H1 (cell line): ENCODE results near the gene WDR48. TPM values are rescaled to one million over a fixed set of nuclear protein-coding genes. Genes with fewer than 3 reads are reported as not detected.

Experiments
- CTCF ChIA-PET: fragments of 300-600 bp; sonication (Branson Sonifier 250); formaldehyde crosslinking; loops from one replicate; lab custom pipeline; 2021; ENCODE audit not compliant: partially characterized antibody; lab: Charles Lee
- POLR2A ChIA-PET: fragments of 300-600 bp; sonication (Branson Sonifier 250); formaldehyde crosslinking; loops from one replicate; lab custom pipeline; 2021; ENCODE audit warnings: inconsistent platforms; ENCODE audit not compliant: partially characterized antibody; lab: Charles Lee
- DNase-seq, 2 experiments: peaks; one replicate each; pipeline versions ENCODE4 v3.0.0 to v3.0.0-alpha.2; 2010 to 2022; ENCODE audit warnings: low spot score in 2 of 2, low read depth in 1 of 2, mixed read lengths in 1 of 2
- FAIRE-seq: peaks from 2 replicates; lab custom pipeline; 2011; peaks lifted over from hg19 to GRCh38; lab: Jason Lieb, UNC
- H2AFZ ChIP-seq: 2 replicates; pipeline ENCODE4 v1.8.1; 2012; ENCODE audit warnings: low read length, inconsistent platforms
- H2AK5ac ChIP-seq: 2 replicates; pipeline ENCODE4 v1.6.1; 2013; ENCODE audit warnings: low read depth, low read length
- H2BK120ac ChIP-seq: replicated peaks from 2 replicates; pipeline ENCODE3; 2013; ENCODE audit warnings: low read depth, low read length, inconsistent platforms
- H2BK12ac ChIP-seq: 2 replicates; pipeline ENCODE4 v1.6.1; 2013; ENCODE audit warnings: low read depth, low read length
- H2BK15ac ChIP-seq: 2 replicates; pipeline ENCODE4 v1.6.1; 2013; ENCODE audit warnings: low read length
- H2BK20ac ChIP-seq: 2 replicates; pipeline ENCODE4 v1.6.1; 2013; ENCODE audit warnings: low read length
- H2BK5ac ChIP-seq: 2 replicates; pipeline ENCODE4 v1.6.1; 2013; ENCODE audit warnings: low read depth, low read length
- H3K14ac ChIP-seq: 2 replicates; pipeline ENCODE4 v1.6.1; 2013; ENCODE audit warnings: inconsistent platforms; ENCODE audit not compliant: insufficient read length
- H3K18ac ChIP-seq: 2 replicates; pipeline ENCODE4 v1.6.1; 2013; ENCODE audit warnings: low read length; ENCODE audit errors: extremely low read depth
- H3K23ac ChIP-seq: 2 replicates; pipeline ENCODE4 v1.6.1; 2013; ENCODE audit warnings: inconsistent platforms; ENCODE audit not compliant: insufficient read length
- H3K23me2 ChIP-seq: 2 replicates; pipeline ENCODE4 v1.6.1; 2013; ENCODE audit warnings: low read depth, low read length
- H3K27ac ChIP-seq: 2 replicates; pipeline ENCODE4 v1.6.1; 2011; ENCODE audit warnings: low read depth, low read length, inconsistent platforms
- H3K27me3 ChIP-seq, 4 experiments: replicated peaks in 1 of 4; 1 replicate in 1 of 4; 2 replicates in 3 of 4; pipeline versions ENCODE4 v1.6.1 to v1.8.1; 2011 to 2013; ENCODE audit warnings: low read length in 3 of 4, mild to moderate bottlenecking in 3 of 4, inconsistent platforms in 2 of 4, mixed read lengths in 2 of 4, moderate library complexity in 1 of 4; ENCODE audit not compliant: control insufficient read depth in 3 of 4, insufficient read depth in 3 of 4; ENCODE audit errors: extremely low read depth in 1 of 4
- H3K36me3 ChIP-seq, 4 experiments: 2 replicates each; pipeline versions ENCODE4 v1.6.1 to v1.8.1; 2011 to 2013; ENCODE audit warnings: mild to moderate bottlenecking in 4 of 4, low read length in 3 of 4, moderate library complexity in 2 of 4, control low read depth in 1 of 4, inconsistent platforms in 1 of 4; ENCODE audit not compliant: insufficient read depth in 4 of 4, control insufficient read depth in 2 of 4
- H3K4ac ChIP-seq: replicated peaks from 2 replicates; pipeline ENCODE3; 2013; ENCODE audit warnings: low read length, low read depth, mixed read lengths, inconsistent platforms; ENCODE audit not compliant: insufficient read length
- H3K4me1 ChIP-seq, 4 experiments: replicated peaks in 1 of 4; 1 replicate in 1 of 4; 2 replicates in 3 of 4; pipeline versions ENCODE4 v1.6.1 to v1.8.1; 2011 to 2013; ENCODE audit warnings: low read length in 3 of 4, inconsistent platforms in 2 of 4, mixed read lengths in 1 of 4; ENCODE audit not compliant: insufficient read depth in 4 of 4, control insufficient read depth in 3 of 4
- H3K4me2 ChIP-seq, 2 experiments: 2 replicates each; pipeline versions ENCODE4 v1.6.1 to v1.8.1; 2011 to 2013; ENCODE audit warnings: low read depth in 2 of 2, low read length in 2 of 2, control low read depth in 1 of 2, inconsistent platforms in 1 of 2, mild to moderate bottlenecking in 1 of 2; ENCODE audit not compliant: insufficient read depth in 1 of 2
- H3K4me3 ChIP-seq, 4 experiments: fragments of 200-600, 300-600 bp in 1 of 4; sonication (generic), shearing (Covaris generic), sonication (Bioruptor Twin) in 1 of 4; 2 replicates each; pipeline versions ENCODE4 v1.5.1 to v1.8.1; 2011 to 2016; ENCODE audit warnings: low read length in 4 of 4, low read depth in 3 of 4, control low read depth in 2 of 4, inconsistent platforms in 2 of 4, mild to moderate bottlenecking in 2 of 4, mixed read lengths in 1 of 4, moderate library complexity in 1 of 4; ENCODE audit not compliant: insufficient read depth in 2 of 4; ENCODE audit errors: extremely low read depth in 1 of 4
- H3K56ac ChIP-seq: replicated peaks from 2 replicates; pipeline ENCODE3; 2013; ENCODE audit warnings: low read depth, mild to moderate bottlenecking, mixed read lengths, low read length, inconsistent platforms; ENCODE audit not compliant: insufficient read length
- H3K79me1 ChIP-seq: 2 replicates; pipeline ENCODE4 v1.6.1; 2013; ENCODE audit warnings: low read depth, low read length, control low read depth
- H3K79me2 ChIP-seq, 2 experiments: 2 replicates each; pipeline versions ENCODE4 v1.6.1 to v1.8.1; 2012 to 2013; ENCODE audit warnings: low read length in 2 of 2, mild to moderate bottlenecking in 2 of 2, inconsistent platforms in 1 of 2; ENCODE audit not compliant: insufficient read depth in 2 of 2, control insufficient read depth in 1 of 2
- H3K9ac ChIP-seq, 4 experiments: replicated peaks in 1 of 4; 1 replicate in 1 of 4; 2 replicates in 3 of 4; pipeline versions ENCODE4 v1.6.1 to v1.8.1; 2011 to 2013; ENCODE audit warnings: low read depth in 3 of 4, low read length in 3 of 4, control low read depth in 2 of 4, mild to moderate bottlenecking in 2 of 4, moderate library complexity in 2 of 4, inconsistent platforms in 1 of 4; ENCODE audit errors: extremely low read depth in 1 of 4
- H3K9me3 ChIP-seq, 2 experiments: 2 replicates each; pipeline versions ENCODE4 v1.6.1 to v1.8.1; 2012 to 2013; ENCODE audit warnings: mild to moderate bottlenecking in 2 of 2, moderate library complexity in 2 of 2, control low read depth in 1 of 2, inconsistent platforms in 1 of 2, low read depth in 1 of 2, low read length in 1 of 2, mixed read lengths in 1 of 2; ENCODE audit not compliant: insufficient read depth in 2 of 2
- H4K20me1 ChIP-seq, 2 experiments: replicated peaks in 1 of 2; 2 replicates each; pipeline versions ENCODE3 to v1.8.1; 2011 to 2013; ENCODE audit warnings: inconsistent platforms in 2 of 2, low read length in 2 of 2, mild to moderate bottlenecking in 1 of 2; ENCODE audit not compliant: insufficient read depth in 2 of 2, control insufficient read depth in 1 of 2
- H4K5ac ChIP-seq: 2 replicates; pipeline ENCODE4 v1.6.1; 2013; ENCODE audit warnings: low read length, low read depth, mixed read lengths, inconsistent platforms; ENCODE audit not compliant: insufficient read length
- H4K8ac ChIP-seq: 2 replicates; pipeline ENCODE4 v1.8.0; 2013; ENCODE audit warnings: mild to moderate bottlenecking, moderate library complexity, low read length, inconsistent platforms; ENCODE audit not compliant: insufficient read depth; ENCODE audit errors: extremely low read depth
- H4K91ac ChIP-seq: replicated peaks from 2 replicates; pipeline ENCODE3; 2013; ENCODE audit warnings: low read length, mixed read lengths, inconsistent platforms; ENCODE audit not compliant: insufficient read length
- BCL11A ChIP-seq, 2 experiments: IDR thresholded peaks; one replicate each; pipeline ENCODE4 v1.6.1; 2011; ENCODE audit warnings: low read depth in 2 of 2, low read length in 2 of 2, mild to moderate bottlenecking in 2 of 2
- CBX5 ChIP-seq: fragments of 300-800, 300-1000 bp; sonication (generic); IDR thresholded peaks from 2 replicates; pipeline ENCODE4 v1.7.1; 2016; ENCODE audit warnings: antibody characterized with exemption, low read length, low read depth
- CREB1 ChIP-seq: IDR thresholded peaks from 2 replicates; pipeline ENCODE4 v1.6.1; 2012; ENCODE audit warnings: inconsistent platforms
- GTF2F1 ChIP-seq: IDR thresholded peaks from 2 replicates; pipeline ENCODE4 v1.6.1; 2012; ENCODE audit warnings: low read depth, low read length, improper control_type of control experiment, borderline replicate concordance
- JUN ChIP-seq: IDR thresholded peaks from 2 replicates; pipeline ENCODE4 v1.6.1; 2011; ENCODE audit warnings: low read depth, mild to moderate bottlenecking, improper control_type of control experiment, low read length
- RAD21 ChIP-seq, 2 experiments: IDR thresholded peaks in 1 of 2; conservative IDR thresholded peaks in 1 of 2; 2 replicates each; pipeline ENCODE4 v1.6.1; 2011; ENCODE audit warnings: low read depth in 2 of 2, low read length in 2 of 2, improper control_type of control experiment in 1 of 2, inconsistent platforms in 1 of 2, mild to moderate bottlenecking in 1 of 2, moderate library complexity in 1 of 2
- WGBS, 2 experiments: shearing (Covaris generic) in 1 of 2; methylation state at CpG; one replicate each; pipeline versions ENCODE4 v1.1.6 to v1.1.7; 2013 to 2015; ENCODE audit warnings: low lambda C conversion rate in 2 of 2, mixed read lengths in 2 of 2, inconsistent platforms in 1 of 2, low coverage in 1 of 2, missing lambda C conversion rate in 1 of 2; ENCODE audit not compliant: insufficient replicate concordance in 2 of 2, insufficient coverage in 1 of 2, insufficient read length in 1 of 2; ENCODE audit errors: extremely low coverage in 1 of 2, missing lambda C conversion rate in 1 of 2; 5-methylcytosine and 5-hydroxymethylcytosine counted together
- polyA plus RNA-seq, 7 experiments: library from polyadenylated mRNA; depleted of rRNA in 3 of 7; stranded (reverse) in 5 of 7; unstranded in 2 of 7; fragments of >200 nt in 5 of 7; fragments of 200-250 nt in 2 of 7; gene quantifications; 1 replicate in 5 of 7; 2 replicates in 1 of 7; 4 replicates in 1 of 7; pipeline versions ENCODE4 v1.2.1 to v1.2.3, GENCODE V29; 2011 to 2013; ENCODE audit warnings: missing spikeins in 2 of 7, mixed read lengths in 2 of 7
- total RNA-seq: library from RNA; stranded (reverse); fragmentation: NEBNext Ultra II Directional; extraction: Animal tissue kit (Norgen Biotek cat#: 25700); gene quantifications from 2 replicates; pipeline ENCODE4 v1.2.1, GENCODE V29; 2021
- TF ChIP-seq, protein P1 (sequence below): IDR thresholded peaks from 2 replicates; pipeline ENCODE4 v1.6.1; 2011; ENCODE audit warnings: low read length, improper control_type of control experiment
- TF ChIP-seq, protein P2 (sequence below): IDR thresholded peaks from 2 replicates; pipeline ENCODE4 v1.6.1; 2012; ENCODE audit warnings: inconsistent platforms

WDR48 gene
- total and polyA plus RNA-seq, 2 of the 8 experiments (the other 6 are each of a cell fraction or from before 2014, with no cell fraction given), result 21.2 to 54.1 TPM

DNA sequence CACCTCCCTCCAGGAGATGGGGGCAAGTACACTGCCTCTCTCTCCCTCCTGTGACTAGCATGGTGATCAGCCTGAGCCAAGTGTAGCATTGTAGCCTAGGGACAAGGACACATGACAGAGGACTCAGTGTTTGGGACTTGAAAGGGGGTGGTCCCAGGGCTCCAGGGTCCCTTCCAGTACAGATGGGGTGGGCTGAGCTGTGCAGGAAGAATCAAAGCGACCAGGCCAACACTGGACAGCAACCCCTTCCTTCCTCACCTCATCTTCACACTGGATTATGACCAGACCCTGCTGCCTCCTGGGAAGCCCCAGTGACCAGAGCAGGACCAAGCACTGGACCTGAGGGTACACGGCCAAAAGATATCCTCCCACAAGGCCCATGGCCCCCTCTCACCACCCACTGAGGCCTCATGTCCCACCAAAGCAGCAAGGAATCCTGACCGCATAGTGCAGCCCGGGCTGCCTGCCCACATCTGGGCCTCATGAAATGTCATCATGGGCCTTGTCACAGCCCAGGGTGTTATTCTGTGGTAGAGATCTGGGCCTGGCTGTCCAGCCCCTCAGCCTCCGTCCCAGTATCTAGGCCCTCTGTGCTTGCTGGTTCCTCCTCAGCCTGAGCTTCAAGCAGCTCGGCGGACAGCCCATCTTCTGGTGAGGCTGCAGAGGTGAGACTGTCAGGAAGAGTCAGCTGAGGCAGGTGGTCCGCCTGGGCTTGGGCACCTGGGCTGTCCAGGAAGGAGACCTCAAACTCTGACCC lies 46.1 kb downstream of the WDR48 start:
- no peak overlapping the region for H2BK15ac ChIP-seq
- H2BK20ac ChIP-seq, result no peak overlapping the region
- no peaks in the 10 kb centered on the region for H3K23me2 ChIP-seq
- H3K23ac ChIP-seq, result no peak overlapping the region
- no peak overlapping the region for H4K91ac ChIP-seq
- no peaks in the 10 kb centered on the region; a peak in 1 of 4 replicates for H3K9me3 ChIP-seq
- no peaks in the 10 kb centered on the region for H3K79me2 ChIP-seq
- peaks cover 18 to 47% (median 39%) of the 10 kb centered on the region in 4 experiments for H3K36me3 ChIP-seq
- no peak overlapping the region for H2AK5ac ChIP-seq
- peak in 1 of 2 experiments; percentile 33 for DNase-seq
- H3K27me3 ChIP-seq, result peaks cover 0 to 2% (median 0%) of the 10 kb centered on the region in 4 experiments; a peak in 1 of 7 replicates
- no peak overlapping the region for H3K9ac ChIP-seq
- H3K79me1 ChIP-seq, result no peaks in the 10 kb centered on the region; the same call in 1 of the 2 replicates
- peaks cover 3% of the 10 kb centered on the region in 2 experiments for H4K20me1 ChIP-seq
- no peak overlapping the region for H3K18ac ChIP-seq
- H3K4me2 ChIP-seq, result no peak overlapping the region
- H4K5ac ChIP-seq, result no peak overlapping the region
- H3K56ac ChIP-seq, result no peak overlapping the region
- no peak overlapping the region for H2BK120ac ChIP-seq
- no peak overlapping the region for H2BK12ac ChIP-seq
- FAIRE-seq, result no peak
- ChIA-PET POLR2A (no interaction called here), CTCF (interaction anchor here (0.6 to 3.2 kb wide), 6 partner anchors 8 to 193 kb away, joined by 3 to 16 read pairs (median 5); no protein-coding TSS in a partner anchor)
- 92% methylated on average over 8 of the region's 8 CpGs; no CpG with 5 or more reads in 1 of the 2 experiments for WGBS, 2 experiments
- H3K27ac ChIP-seq, result no peak overlapping the region
- no peak overlapping the region for H3K14ac ChIP-seq
- H3K4me1 ChIP-seq, result no peaks in the 10 kb centered on the region
- H4K8ac ChIP-seq, result no peak overlapping the region
- H2AFZ ChIP-seq, result no peak overlapping the region
- no peak overlapping the region for H3K4me3 ChIP-seq
- no peak overlapping the region for H3K4ac ChIP-seq
- no peak overlapping the region for H2BK5ac ChIP-seq
- no peak for TF ChIP-seq CREB1
- TF ChIP-seq JUN, result no peak
- TF ChIP-seq CBX5, result no peak
- TF ChIP-seq RAD21 (IDR thresholded peaks at IDR 0.05 in 1 of 2, conservative IDR thresholded peaks at IDR 0.05 in 1 of 2; ENCODE audit: low read depth in 2 of 2, low read length in 2 of 2), result no peak
- no peak for TF ChIP-seq BCL11A (IDR thresholded peaks at IDR 0.05; ENCODE audit: low read depth in 2 of 2, low read length in 2 of 2)
- TF ChIP-seq GTF2F1, result no peak
- TF ChIP-seq, protein P1, sequence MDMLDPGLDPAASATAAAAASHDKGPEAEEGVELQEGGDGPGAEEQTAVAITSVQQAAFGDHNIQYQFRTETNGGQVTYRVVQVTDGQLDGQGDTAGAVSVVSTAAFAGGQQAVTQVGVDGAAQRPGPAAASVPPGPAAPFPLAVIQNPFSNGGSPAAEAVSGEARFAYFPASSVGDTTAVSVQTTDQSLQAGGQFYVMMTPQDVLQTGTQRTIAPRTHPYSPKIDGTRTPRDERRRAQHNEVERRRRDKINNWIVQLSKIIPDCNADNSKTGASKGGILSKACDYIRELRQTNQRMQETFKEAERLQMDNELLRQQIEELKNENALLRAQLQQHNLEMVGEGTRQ, result no peak
- TF ChIP-seq, protein P2, sequence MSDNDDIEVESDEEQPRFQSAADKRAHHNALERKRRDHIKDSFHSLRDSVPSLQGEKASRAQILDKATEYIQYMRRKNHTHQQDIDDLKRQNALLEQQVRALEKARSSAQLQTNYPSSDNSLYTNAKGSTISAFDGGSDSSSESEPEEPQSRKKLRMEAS, result no peak
